Measurements from ENCODE around the gene CPLANE1. TPM values are rescaled to one million over a fixed set of nuclear protein-coding genes. Genes with fewer than 3 reads are reported as not detected.
A peak's percentile ranks its signal among the peaks of the same experiment; 100 is the strongest.

Gene CPLANE1
- total and polyA plus RNA-seq, 10 of the 15 experiments (the other 5 are each of a cell fraction or from before 2014, with no cell fraction given): 1.7 to 14.8 (median 6.7) TPM

DNA sequence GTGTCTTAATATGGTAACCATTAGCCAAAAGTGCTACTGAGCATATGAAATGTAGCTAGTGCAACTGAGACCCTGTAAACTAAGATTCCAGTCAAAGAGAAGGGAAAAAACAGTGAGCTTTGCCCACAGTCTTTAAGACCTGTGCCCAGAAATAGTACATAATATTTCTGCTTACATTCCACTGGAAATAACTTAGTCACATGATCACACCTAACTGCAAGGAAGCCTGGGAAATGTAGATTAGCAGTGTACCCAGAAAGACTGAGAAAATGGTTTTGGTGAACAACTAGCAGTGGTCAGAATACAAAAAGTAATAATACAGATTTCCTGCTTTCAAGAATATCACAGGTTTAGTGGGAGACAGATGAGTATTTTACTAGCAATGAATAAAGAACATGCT is 2.5 kb upstream of the CPLANE1 start:
- H4K20me1 ChIP-seq (ENCODE audit: control insufficient read depth, insufficient read depth): no peaks in the 10 kb centered on the region
- peaks cover 2% of the 10 kb centered on the region; the same call in 1 of the 3 replicates for H3K9me3 ChIP-seq (replicated peaks; ENCODE audit: control insufficient read depth, insufficient read depth, low read length)
- H2AFZ ChIP-seq (ENCODE audit: control insufficient read depth, low read depth, low read length): no peak overlapping the region; the same call in 1 of the 2 replicates
- in situ Hi-C loops (cut with MboI): no loop called here
- H3K9ac ChIP-seq (ENCODE audit: control insufficient read depth, insufficient read depth, low read length): no peak overlapping the region
- TF ChIP-seq HCFC1 (IDR thresholded peaks at IDR 0.05; ENCODE audit: low read length) (no peak), BHLHE40 (IDR thresholded peaks at IDR 0.05; ENCODE audit: borderline replicate concordance in 1 of 2, low read depth in 2 of 2, low read length in 1 of 2) (no peak), ETV6 (conservative IDR thresholded peaks at IDR 0.05 in 1 of 2, IDR thresholded peaks at IDR 0.05 in 1 of 2; ENCODE audit: borderline replicate concordance in 1 of 2, low read depth in 1 of 2) (no peak)
- TF ChIP-seq, protein P1, sequence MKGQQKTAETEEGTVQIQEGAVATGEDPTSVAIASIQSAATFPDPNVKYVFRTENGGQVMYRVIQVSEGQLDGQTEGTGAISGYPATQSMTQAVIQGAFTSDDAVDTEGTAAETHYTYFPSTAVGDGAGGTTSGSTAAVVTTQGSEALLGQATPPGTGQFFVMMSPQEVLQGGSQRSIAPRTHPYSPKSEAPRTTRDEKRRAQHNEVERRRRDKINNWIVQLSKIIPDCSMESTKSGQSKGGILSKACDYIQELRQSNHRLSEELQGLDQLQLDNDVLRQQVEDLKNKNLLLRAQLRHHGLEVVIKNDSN (IDR thresholded peaks at IDR 0.05; ENCODE audit: borderline replicate concordance, extremely low read length, insufficient read depth, low read depth, low read length): no peak
- no peaks in the 10 kb centered on the region for H3K27me3 ChIP-seq (replicated peaks in 1 of 2; ENCODE audit: control insufficient read depth in 2 of 2, insufficient read depth in 2 of 2, low read length in 1 of 2)
- no peak overlapping the region for H3K4me3 ChIP-seq
- H3K4me2 ChIP-seq (ENCODE audit: control insufficient read depth, insufficient read depth): no peak overlapping the region
- no peak overlapping the region for H3K27ac ChIP-seq (ENCODE audit: control insufficient read depth, insufficient read depth)
- no TSS peak for BruUV-seq (replicated peaks)
- DNase-seq (ENCODE audit: low read depth, low spot score) (no peak), FAIRE-seq (no peak), ATAC-seq (no peak)
- no peaks in the 10 kb centered on the region for H3K36me3 ChIP-seq (ENCODE audit: control insufficient read depth in 2 of 2, insufficient read depth in 2 of 2, low read length in 1 of 2)
- H3K79me2 ChIP-seq (ENCODE audit: control insufficient read depth, insufficient read depth, low read length): no peaks in the 10 kb centered on the region
- ChIA-PET POLR2A (no interaction called here), RAD21 (ENCODE audit: unreplicated experiment) (no interaction called here), SMC1A (ENCODE audit: uncharacterized antibody, unreplicated experiment) (no interaction called here), CTCF (interaction anchor here (0.6 kb wide), 1 partner anchor 70 kb away, joined by 3 read pairs; no protein-coding TSS in a partner anchor)
- intact Hi-C loops (cut with micrococcal nuclease; ENCODE audit: unreplicated experiment): no loop called here
- 0 out of 2 replicates have a peak, but pooled peaks cover 3% of the 10 kb centered on the region for H3K4me1 ChIP-seq (ENCODE audit: control insufficient read depth, insufficient read depth, low read length)

- Histone ChIP-seq H3K9me3 (replicated peaks; ENCODE audit: control insufficient read depth, insufficient read depth, low read length) (peaks cover 2% of the 10 kb centered on the region; the same call in 1 of the 3 replicates), H4K20me1 (ENCODE audit: control insufficient read depth, insufficient read depth) (no peaks in the 10 kb centered on the region), H3K4me2 (ENCODE audit: control insufficient read depth, insufficient read depth) (peak overlapping the region; percentile 82), H3K36me3 (ENCODE audit: control insufficient read depth in 2 of 2, insufficient read depth in 2 of 2, low read length in 1 of 2) (no peaks in the 10 kb centered on the region), H3K27ac (ENCODE audit: control insufficient read depth, insufficient read depth) (no peak overlapping the region), H3K79me2 (ENCODE audit: control insufficient read depth, insufficient read depth, low read length) (no peaks in the 10 kb centered on the region), H3K4me3 (peak overlapping the region; percentile 97), H3K27me3 (replicated peaks in 1 of 2; ENCODE audit: control insufficient read depth in 2 of 2, insufficient read depth in 2 of 2, low read length in 1 of 2) (no peaks in the 10 kb centered on the region), H2AFZ (ENCODE audit: control insufficient read depth, low read depth, low read length) (peak overlapping the region; percentile 75), H3K4me1 (ENCODE audit: control insufficient read depth, insufficient read depth, low read length) (0 out of 2 replicates have a peak, but pooled peaks cover 3% of the 10 kb centered on the region), H3K9ac (ENCODE audit: control insufficient read depth, insufficient read depth, low read length) (peak overlapping the region; percentile 71)
- ChIA-PET CTCF (no interaction called here), POLR2A (no interaction called here), RAD21 (ENCODE audit: unreplicated experiment) (no interaction called here), SMC1A (ENCODE audit: uncharacterized antibody, unreplicated experiment) (interaction anchor here (0.5 to 0.7 kb wide), 3 partner anchors 37 to 1151 kb away, joined by 3 read pairs; no protein-coding TSS in a partner anchor)
- DNase-seq (ENCODE audit: low read depth, low spot score): no peak
- no peak for TF ChIP-seq CREM (IDR thresholded peaks at IDR 0.05; ENCODE audit: low read depth)
- TF ChIP-seq MLLT1 (IDR thresholded peaks at IDR 0.05): peak; percentile 42
- TF ChIP-seq WRNIP1 (IDR thresholded peaks at IDR 0.05; ENCODE audit: borderline replicate concordance, low read depth, low read length): no peak
- no peak for TF ChIP-seq ZZZ3 (IDR thresholded peaks at IDR 0.05; ENCODE audit: control insufficient read depth, insufficient read length, low read depth)
- BruUV-seq (replicated peaks): TSS peak; percentile 63
- intact Hi-C loops (cut with micrococcal nuclease; ENCODE audit: unreplicated experiment): no loop called here
- 86% methylated on average over 10 of the region's 10 CpGs for WGBS (ENCODE audit: insufficient coverage, insufficient replicate concordance, low lambda C conversion rate, missing lambda C conversion rate)
- FAIRE-seq: no peak
- ATAC-seq: no peak
- in situ Hi-C loops (cut with MboI): no loop called here
These were observed 614 bp upstream of the CPLANE1 start for GRCh38 chr5:37249815-37250164.
